Measurements from ENCODE around the gene IL33.

The IL33 gene

DNA sequence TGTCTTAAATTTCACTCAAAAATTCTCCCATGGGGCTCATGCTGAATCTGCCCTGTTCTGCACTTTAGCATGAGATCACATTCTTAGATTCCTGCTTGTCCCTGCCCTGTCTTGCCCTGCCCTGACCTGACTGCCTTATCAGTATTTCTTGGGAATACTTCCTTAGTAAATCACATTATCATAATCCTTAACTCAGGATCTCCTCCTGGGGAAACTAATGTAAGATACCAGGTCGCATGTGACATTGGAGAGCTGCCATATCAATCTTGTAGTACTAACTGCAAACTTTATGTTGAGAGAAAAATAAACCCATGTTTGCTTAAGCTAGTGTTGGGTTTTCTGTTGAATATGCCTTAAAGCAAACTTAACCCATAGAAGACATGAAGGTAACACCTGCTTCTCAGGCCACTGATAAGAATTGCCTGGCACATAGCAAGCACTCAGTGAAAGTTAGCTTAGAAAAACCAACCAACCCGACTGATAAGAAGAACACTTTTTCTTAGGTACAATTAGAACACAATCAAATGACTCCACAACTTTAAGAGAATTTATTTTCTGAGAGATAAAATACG is 53.3 kb downstream of the IL33 start:
- no peak for ATAC-seq
- no peak for TF ChIP-seq BACH2 (CRISPR knock-in tag; IDR thresholded peaks at IDR 0.05; ENCODE audit: borderline replicate concordance)
- TF ChIP-seq, protein P1, sequence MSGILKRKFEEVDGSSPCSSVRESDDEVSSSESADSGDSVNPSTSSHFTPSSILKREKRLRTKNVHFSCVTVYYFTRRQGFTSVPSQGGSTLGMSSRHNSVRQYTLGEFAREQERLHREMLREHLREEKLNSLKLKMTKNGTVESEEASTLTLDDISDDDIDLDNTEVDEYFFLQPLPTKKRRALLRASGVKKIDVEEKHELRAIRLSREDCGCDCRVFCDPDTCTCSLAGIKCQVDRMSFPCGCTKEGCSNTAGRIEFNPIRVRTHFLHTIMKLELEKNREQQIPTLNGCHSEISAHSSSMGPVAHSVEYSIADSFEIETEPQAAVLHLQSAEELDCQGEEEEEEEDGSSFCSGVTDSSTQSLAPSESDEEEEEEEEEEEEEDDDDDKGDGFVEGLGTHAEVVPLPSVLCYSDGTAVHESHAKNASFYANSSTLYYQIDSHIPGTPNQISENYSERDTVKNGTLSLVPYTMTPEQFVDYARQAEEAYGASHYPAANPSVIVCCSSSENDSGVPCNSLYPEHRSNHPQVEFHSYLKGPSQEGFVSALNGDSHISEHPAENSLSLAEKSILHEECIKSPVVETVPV (CRISPR knock-in tag; IDR thresholded peaks at IDR 0.05) = no peak
- no peak for TF ChIP-seq OSR1 (CRISPR knock-in tag; IDR thresholded peaks at IDR 0.05)
- TF ChIP-seq ZNF70 (CRISPR knock-in tag; IDR thresholded peaks at IDR 0.05) = no peak
- no peak for TF ChIP-seq GLIS3 (CRISPR knock-in tag; IDR thresholded peaks at IDR 0.05)
- TF ChIP-seq CSDC2 (CRISPR knock-in tag; IDR thresholded peaks at IDR 0.05) = no peak
- TF ChIP-seq SNAI2 (CRISPR knock-in tag; IDR thresholded peaks at IDR 0.05) = no peak
- TF ChIP-seq, protein P2, sequence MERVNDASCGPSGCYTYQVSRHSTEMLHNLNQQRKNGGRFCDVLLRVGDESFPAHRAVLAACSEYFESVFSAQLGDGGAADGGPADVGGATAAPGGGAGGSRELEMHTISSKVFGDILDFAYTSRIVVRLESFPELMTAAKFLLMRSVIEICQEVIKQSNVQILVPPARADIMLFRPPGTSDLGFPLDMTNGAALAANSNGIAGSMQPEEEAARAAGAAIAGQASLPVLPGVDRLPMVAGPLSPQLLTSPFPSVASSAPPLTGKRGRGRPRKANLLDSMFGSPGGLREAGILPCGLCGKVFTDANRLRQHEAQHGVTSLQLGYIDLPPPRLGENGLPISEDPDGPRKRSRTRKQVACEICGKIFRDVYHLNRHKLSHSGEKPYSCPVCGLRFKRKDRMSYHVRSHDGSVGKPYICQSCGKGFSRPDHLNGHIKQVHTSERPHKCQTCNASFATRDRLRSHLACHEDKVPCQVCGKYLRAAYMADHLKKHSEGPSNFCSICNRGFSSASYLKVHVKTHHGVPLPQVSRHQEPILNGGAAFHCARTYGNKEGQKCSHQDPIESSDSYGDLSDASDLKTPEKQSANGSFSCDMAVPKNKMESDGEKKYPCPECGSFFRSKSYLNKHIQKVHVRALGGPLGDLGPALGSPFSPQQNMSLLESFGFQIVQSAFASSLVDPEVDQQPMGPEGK (CRISPR knock-in tag; IDR thresholded peaks at IDR 0.05; ENCODE audit: borderline replicate concordance) = no peak
- no peak for TF ChIP-seq ZNF565 (CRISPR knock-in tag; conservative IDR thresholded peaks at IDR 0.05; ENCODE audit: low read depth)

DNA sequence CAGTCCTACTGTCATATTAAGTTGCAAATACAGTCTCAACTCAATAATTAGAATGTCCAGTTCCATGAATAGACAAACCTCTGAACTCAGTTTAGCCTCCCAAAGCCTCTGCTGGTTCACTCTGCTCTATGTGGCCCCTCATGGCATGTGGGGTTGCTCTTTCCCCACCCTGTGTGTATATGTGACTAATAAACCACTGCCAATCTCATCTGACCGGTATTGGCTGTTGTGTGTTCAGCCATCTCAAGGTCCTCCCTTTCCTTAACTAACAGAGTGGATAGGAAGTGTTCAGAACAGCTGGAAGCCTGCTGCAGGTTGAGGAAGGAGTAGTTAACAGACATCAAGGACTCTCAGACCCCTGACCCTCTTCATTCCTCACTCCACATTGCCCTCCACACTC is 55.3 kb downstream of the IL33 start:
- ATAC-seq = no peak
- TF ChIP-seq TCF4 (CRISPR knock-in tag; IDR thresholded peaks at IDR 0.05; ENCODE audit: borderline replicate concordance) (no peak), OSR1 (CRISPR knock-in tag; IDR thresholded peaks at IDR 0.05) (no peak), PPARA (CRISPR knock-in tag; IDR thresholded peaks at IDR 0.05; ENCODE audit: borderline replicate concordance) (no peak), RARB (CRISPR knock-in tag; IDR thresholded peaks at IDR 0.05) (no peak), ZFP3 (CRISPR knock-in tag; IDR thresholded peaks at IDR 0.05) (no peak)
- TF ChIP-seq, protein P2 (CRISPR knock-in tag; IDR thresholded peaks at IDR 0.05; ENCODE audit: borderline replicate concordance) = no peak
- TF ChIP-seq, protein P1 (CRISPR knock-in tag; IDR thresholded peaks at IDR 0.05) = no peak

DNA sequence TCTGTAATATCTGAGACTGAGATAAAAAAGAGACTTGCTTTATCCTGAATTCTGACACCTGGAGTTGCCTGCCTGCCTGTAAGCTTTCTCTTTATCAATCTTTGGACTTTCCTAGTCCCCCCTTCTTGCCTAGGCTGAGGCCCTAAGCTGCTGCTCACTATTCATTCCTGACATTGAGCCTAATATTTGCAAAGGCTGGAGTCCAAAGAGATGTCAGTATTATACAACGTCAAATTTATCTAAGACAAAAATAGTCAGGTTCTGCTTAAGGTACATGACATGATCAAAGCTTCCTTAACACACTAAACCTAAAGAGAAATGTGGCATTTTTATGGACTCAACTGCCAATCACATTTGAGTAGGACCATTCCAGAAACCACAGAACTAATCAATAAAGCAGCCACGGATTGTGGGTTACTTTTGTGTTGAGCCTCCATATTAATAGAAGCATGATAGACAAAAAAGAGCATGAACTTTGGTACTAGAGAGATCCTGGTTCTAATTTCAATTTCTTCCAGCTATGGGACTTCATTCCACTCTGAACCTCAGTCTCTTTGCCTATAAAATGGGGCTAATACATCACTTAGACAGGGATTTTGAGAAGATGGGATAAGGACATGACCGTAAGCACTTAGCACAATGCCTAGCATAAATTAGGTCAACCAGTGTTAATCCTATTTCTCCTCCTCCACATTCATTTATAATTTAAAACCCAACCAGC is 56.1 kb downstream of the IL33 start:
- TF ChIP-seq ZNF70 (CRISPR knock-in tag; IDR thresholded peaks at IDR 0.05) (no peak), TOX (CRISPR knock-in tag; IDR thresholded peaks at IDR 0.05; ENCODE audit: borderline replicate concordance) (no peak), ARNTL (CRISPR knock-in tag; IDR thresholded peaks at IDR 0.05; ENCODE audit: borderline replicate concordance, low read depth) (no peak), ESRRG (CRISPR knock-in tag; IDR thresholded peaks at IDR 0.05) (no peak), SNAI2 (CRISPR knock-in tag; IDR thresholded peaks at IDR 0.05) (no peak), ZFP3 (CRISPR knock-in tag; IDR thresholded peaks at IDR 0.05) (no peak)
- TF ChIP-seq, protein P3, sequence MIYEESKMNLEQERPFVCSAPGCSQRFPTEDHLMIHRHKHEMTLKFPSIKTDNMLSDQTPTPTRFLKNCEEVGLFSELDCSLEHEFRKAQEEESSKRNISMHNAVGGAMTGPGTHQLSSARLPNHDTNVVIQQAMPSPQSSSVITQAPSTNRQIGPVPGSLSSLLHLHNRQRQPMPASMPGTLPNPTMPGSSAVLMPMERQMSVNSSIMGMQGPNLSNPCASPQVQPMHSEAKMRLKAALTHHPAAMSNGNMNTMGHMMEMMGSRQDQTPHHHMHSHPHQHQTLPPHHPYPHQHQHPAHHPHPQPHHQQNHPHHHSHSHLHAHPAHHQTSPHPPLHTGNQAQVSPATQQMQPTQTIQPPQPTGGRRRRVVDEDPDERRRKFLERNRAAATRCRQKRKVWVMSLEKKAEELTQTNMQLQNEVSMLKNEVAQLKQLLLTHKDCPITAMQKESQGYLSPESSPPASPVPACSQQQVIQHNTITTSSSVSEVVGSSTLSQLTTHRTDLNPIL (CRISPR knock-in tag; IDR thresholded peaks at IDR 0.05; ENCODE audit: low read depth) = no peak
- TF ChIP-seq, protein P1 (CRISPR knock-in tag; IDR thresholded peaks at IDR 0.05) = no peak
- TF ChIP-seq, protein P4, sequence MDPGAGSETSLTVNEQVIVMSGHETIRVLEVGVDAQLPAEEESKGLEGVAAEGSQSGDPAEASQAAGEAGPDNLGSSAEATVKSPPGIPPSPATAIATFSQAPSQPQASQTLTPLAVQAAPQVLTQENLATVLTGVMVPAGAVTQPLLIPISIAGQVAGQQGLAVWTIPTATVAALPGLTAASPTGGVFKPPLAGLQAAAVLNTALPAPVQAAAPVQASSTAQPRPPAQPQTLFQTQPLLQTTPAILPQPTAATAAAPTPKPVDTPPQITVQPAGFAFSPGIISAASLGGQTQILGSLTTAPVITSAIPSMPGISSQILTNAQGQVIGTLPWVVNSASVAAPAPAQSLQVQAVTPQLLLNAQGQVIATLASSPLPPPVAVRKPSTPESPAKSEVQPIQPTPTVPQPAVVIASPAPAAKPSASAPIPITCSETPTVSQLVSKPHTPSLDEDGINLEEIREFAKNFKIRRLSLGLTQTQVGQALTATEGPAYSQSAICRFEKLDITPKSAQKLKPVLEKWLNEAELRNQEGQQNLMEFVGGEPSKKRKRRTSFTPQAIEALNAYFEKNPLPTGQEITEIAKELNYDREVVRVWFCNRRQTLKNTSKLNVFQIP (CRISPR knock-in tag; IDR thresholded peaks at IDR 0.05; ENCODE audit: borderline replicate concordance, low read depth) = no peak
- no peak for ATAC-seq

Measured in SK-N-SH treated with all-trans-retinoic acid at 6 μM for 48 hours (cell line).